ENCODE results near the gene TEX14. TPM values are rescaled to one million over a fixed set of nuclear protein-coding genes. Genes with fewer than 3 reads are reported as not detected.

Gene TEX14
- polyA plus RNA-seq, 1 donor (not counting 4 experiments of a cell fraction or from before 2014, with no cell fraction given) = 0.16 TPM

DNA sequence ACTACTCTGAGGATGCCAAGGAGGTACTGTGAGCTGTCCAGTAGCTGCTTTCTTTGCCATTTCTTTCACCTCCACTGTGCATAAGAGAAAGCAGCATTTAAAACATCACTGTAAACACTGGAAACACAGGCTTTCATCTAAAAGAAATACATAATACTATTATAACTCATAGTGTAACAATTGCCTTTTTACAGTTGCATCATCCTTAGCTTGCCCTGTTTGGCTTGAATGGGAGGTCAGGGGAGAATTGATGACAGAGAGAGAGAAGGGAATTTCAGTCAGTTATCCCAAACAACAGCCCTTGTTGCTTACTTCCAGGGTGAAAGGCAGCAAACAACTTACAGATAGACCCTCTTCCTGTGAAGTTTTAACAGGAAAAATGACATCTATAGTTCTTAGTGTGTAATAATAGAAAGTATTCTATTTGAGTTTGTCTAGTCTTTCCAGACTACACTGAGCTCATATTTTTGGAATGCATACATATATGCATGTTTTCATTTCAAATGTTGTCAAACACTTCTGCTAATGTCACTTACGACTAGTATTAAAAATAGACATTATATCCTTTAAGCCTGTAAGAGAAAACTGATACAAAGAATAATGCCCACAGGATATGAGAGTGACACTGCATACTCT, 105.7 kb downstream of the TEX14 start:
- no peaks in the 10 kb centered on the region for H3K79me2 ChIP-seq (ENCODE audit: control insufficient read depth, insufficient read depth, low read length)
- H3K4me2 ChIP-seq (ENCODE audit: control insufficient read depth, extremely low read depth, insufficient read depth, low read depth, low read length) = no peak overlapping the region
- no peaks in the 10 kb centered on the region for H3K36me3 ChIP-seq (ENCODE audit: control insufficient read depth in 2 of 2, extremely low read depth in 1 of 2, insufficient read depth in 2 of 2, low read length in 2 of 2)
- dilution Hi-C loops (cut with MboI; ENCODE audit: extremely low pct_ligation_motif_present, low sequenced_read_pairs) = no loop called here
- DNase-seq (ENCODE audit: low read depth, low spot score) (no peak), FAIRE-seq (no peak)
- no peaks in the 10 kb centered on the region for H4K20me1 ChIP-seq (ENCODE audit: control insufficient read depth, extremely low read depth, insufficient read depth, low read length)
- H3K4me1 ChIP-seq (ENCODE audit: control insufficient read depth, extremely low read depth, insufficient read depth, low read length) = peaks cover 10% of the 10 kb centered on the region
- TF ChIP-seq, protein P1, sequence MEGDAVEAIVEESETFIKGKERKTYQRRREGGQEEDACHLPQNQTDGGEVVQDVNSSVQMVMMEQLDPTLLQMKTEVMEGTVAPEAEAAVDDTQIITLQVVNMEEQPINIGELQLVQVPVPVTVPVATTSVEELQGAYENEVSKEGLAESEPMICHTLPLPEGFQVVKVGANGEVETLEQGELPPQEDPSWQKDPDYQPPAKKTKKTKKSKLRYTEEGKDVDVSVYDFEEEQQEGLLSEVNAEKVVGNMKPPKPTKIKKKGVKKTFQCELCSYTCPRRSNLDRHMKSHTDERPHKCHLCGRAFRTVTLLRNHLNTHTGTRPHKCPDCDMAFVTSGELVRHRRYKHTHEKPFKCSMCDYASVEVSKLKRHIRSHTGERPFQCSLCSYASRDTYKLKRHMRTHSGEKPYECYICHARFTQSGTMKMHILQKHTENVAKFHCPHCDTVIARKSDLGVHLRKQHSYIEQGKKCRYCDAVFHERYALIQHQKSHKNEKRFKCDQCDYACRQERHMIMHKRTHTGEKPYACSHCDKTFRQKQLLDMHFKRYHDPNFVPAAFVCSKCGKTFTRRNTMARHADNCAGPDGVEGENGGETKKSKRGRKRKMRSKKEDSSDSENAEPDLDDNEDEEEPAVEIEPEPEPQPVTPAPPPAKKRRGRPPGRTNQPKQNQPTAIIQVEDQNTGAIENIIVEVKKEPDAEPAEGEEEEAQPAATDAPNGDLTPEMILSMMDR (optimal IDR thresholded peaks at IDR 0.05 in 1 of 3, IDR thresholded peaks at IDR 0.05 in 1 of 3, conservative IDR thresholded peaks at IDR 0.05 in 1 of 3; ENCODE audit: extremely low read depth in 1 of 3, insufficient read depth in 2 of 3, low read length in 3 of 3) = no peak
- no peak for TF ChIP-seq EZH2 (IDR thresholded peaks at IDR 0.05; ENCODE audit: low read length)
- no peak overlapping the region for H3K27ac ChIP-seq (ENCODE audit: control insufficient read depth, insufficient read depth, low read length)
- H3K4me3 ChIP-seq (ENCODE audit: control insufficient read depth in 2 of 3, extremely low read depth in 1 of 3, insufficient read depth in 2 of 3, low read depth in 1 of 3, low read length in 3 of 3) = no peak overlapping the region
- no peaks in the 10 kb centered on the region for H3K27me3 ChIP-seq (ENCODE audit: control insufficient read depth, extremely low read depth, insufficient read depth, low read length)
- no peaks in the 10 kb centered on the region for H3K9me3 ChIP-seq (ENCODE audit: control insufficient read depth, low read depth, low read length)
- no peak overlapping the region for H2AFZ ChIP-seq (ENCODE audit: control insufficient read depth, low read length)
- H3K9me1 ChIP-seq (ENCODE audit: control insufficient read depth, extremely low read depth, insufficient read depth, low read length) = no peaks in the 10 kb centered on the region
- no peak overlapping the region for H3K9ac ChIP-seq (ENCODE audit: control insufficient read depth, extremely low read depth, insufficient read depth, low read length)

DNA sequence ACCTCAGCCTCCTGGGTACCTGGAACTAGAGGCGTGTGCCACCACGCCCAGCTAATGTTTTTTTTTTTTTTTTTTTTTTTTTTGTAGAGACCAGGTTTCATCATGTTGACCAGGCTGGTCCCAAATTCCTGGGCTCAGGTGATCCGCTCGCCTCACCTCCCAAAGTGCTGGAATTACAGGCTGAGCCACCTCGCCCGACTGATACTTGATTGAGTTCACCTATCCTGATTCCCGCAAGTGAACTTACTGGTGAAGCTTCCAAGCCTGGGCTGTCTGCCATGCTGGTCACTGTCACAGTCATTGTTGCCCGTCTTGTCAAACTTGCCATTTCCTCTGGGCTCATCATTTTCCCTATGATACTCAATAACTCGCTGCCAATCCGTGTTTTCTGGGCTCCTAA, 106.3 kb downstream of the TEX14 start:
- H3K9me3 ChIP-seq (ENCODE audit: control insufficient read depth, low read depth, low read length) = no peaks in the 10 kb centered on the region
- H3K27me3 ChIP-seq (ENCODE audit: control insufficient read depth, extremely low read depth, insufficient read depth, low read length) = no peaks in the 10 kb centered on the region
- H3K9ac ChIP-seq (ENCODE audit: control insufficient read depth, extremely low read depth, insufficient read depth, low read length) = no peak overlapping the region
- H3K27ac ChIP-seq (ENCODE audit: control insufficient read depth, insufficient read depth, low read length) = no peak overlapping the region
- dilution Hi-C loops (cut with MboI; ENCODE audit: extremely low pct_ligation_motif_present, low sequenced_read_pairs) = no loop called here
- TF ChIP-seq, protein P1 (optimal IDR thresholded peaks at IDR 0.05 in 1 of 3, IDR thresholded peaks at IDR 0.05 in 1 of 3, conservative IDR thresholded peaks at IDR 0.05 in 1 of 3; ENCODE audit: extremely low read depth in 1 of 3, insufficient read depth in 2 of 3, low read length in 3 of 3) = no peak
- TF ChIP-seq EZH2 (IDR thresholded peaks at IDR 0.05; ENCODE audit: low read length) = no peak
- DNase-seq (ENCODE audit: low read depth, low spot score) = no peak
- H3K9me1 ChIP-seq (ENCODE audit: control insufficient read depth, extremely low read depth, insufficient read depth, low read length) = no peaks in the 10 kb centered on the region
- no peak overlapping the region for H3K4me2 ChIP-seq (ENCODE audit: control insufficient read depth, extremely low read depth, insufficient read depth, low read depth, low read length)
- H3K4me3 ChIP-seq (ENCODE audit: control insufficient read depth in 2 of 3, extremely low read depth in 1 of 3, insufficient read depth in 2 of 3, low read depth in 1 of 3, low read length in 3 of 3) = no peak overlapping the region
- peaks cover 10% of the 10 kb centered on the region for H3K4me1 ChIP-seq (ENCODE audit: control insufficient read depth, extremely low read depth, insufficient read depth, low read length)
- no peaks in the 10 kb centered on the region for H4K20me1 ChIP-seq (ENCODE audit: control insufficient read depth, extremely low read depth, insufficient read depth, low read length)
- H2AFZ ChIP-seq (ENCODE audit: control insufficient read depth, low read length) = no peak overlapping the region
- H3K79me2 ChIP-seq (ENCODE audit: control insufficient read depth, insufficient read depth, low read length) = no peaks in the 10 kb centered on the region
- no peak for FAIRE-seq
- H3K36me3 ChIP-seq (ENCODE audit: control insufficient read depth in 2 of 2, extremely low read depth in 1 of 2, insufficient read depth in 2 of 2, low read length in 2 of 2) = no peaks in the 10 kb centered on the region

Data from keratinocyte (primary cell).